Measurements from ENCODE around the gene RABAC1. TPM values are rescaled to one million over a fixed set of nuclear protein-coding genes. Genes with fewer than 3 reads are reported as not detected.
A peak's percentile ranks its signal among the peaks of the same experiment; 100 is the strongest.

Gene RABAC1
- total RNA-seq, 6 donors from 2014 or later = 59.7 to 222 (median 163) TPM

DNA sequence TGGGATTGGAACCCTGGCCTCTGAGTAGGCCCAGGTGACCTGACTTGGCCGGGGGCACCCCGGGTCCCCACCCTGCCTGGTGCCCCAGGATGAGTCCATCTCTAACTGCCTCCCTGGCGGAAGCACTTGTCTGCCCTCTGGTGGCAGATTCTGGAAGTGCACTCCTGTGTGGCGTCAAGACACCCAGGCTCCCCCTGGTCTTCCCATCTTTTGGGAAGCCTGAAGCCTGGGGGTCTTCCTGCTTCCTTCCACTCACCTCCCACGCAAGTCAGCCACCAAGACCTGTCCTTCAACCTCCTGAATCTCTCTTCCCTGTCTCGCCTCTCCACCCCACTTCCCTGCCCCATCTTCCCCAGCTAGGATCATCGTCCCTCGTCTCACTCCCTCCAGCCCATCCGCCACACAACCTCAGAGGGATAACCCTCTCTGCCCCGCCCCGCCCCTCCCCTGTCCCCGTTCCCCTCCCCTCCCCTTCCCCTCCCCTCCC, 7.4 kb downstream of the RABAC1 start:
- ATAC-seq (ENCODE audit: low FRiP score in 2 of 2) (peak; percentile 81 to 92), DNase-seq (peak; percentile 68 to 75)
- Histone ChIP-seq H3K4me3 (no peak overlapping the region), H3K9me3 (no peaks in the 10 kb centered on the region), H3K36me3 (peaks cover 0 to 21% (median 9%) of the 10 kb centered on the region in 4 donors), H3K27ac (no peak overlapping the region), H3K4me1 (no peaks in the 10 kb centered on the region), H3K27me3 (no peaks in the 10 kb centered on the region)
- 5 to 6% methylated on average over 9 to 12 of the region's 12 CpGs for WGBS, 2 donors
- TF ChIP-seq POLR2AphosphoS5 (IDR thresholded peaks at IDR 0.05) (no peak), EP300 (IDR thresholded peaks at IDR 0.05) (no peak), POLR2A (IDR thresholded peaks at IDR 0.05) (no peak), CTCF (IDR thresholded peaks at IDR 0.05) (peak; percentile 93 to 98 (median 96))

DNA sequence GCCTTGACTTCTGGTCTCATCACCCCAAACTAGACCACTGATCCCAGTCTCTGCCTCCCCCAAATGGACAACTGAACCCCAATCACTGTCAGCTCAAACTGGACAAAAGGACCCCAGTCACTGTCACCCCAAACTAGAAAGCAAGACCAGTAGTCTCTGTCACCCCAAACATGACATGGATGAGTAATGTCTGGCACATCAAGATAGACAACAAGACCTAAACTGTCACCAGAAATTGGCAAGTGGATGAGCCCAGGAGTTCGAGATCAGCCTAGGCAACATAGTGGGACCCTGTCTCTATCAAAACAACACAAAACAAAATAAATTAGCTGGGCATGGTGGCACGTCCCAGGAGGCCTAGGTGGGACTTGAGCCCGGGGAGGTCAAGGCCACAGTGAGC, 12.0 kb downstream of the RABAC1 start:
- Histone ChIP-seq H3K9me3 (no peaks in the 10 kb centered on the region), H3K36me3 (no peaks in the 10 kb centered on the region), H3K27me3 (no peaks in the 10 kb centered on the region), H3K4me3 (no peak overlapping the region), H3K4me1 (no peaks in the 10 kb centered on the region), H3K27ac (no peak overlapping the region)
- no peak for TF ChIP-seq EP300 (IDR thresholded peaks at IDR 0.05)
- no peak for TF ChIP-seq POLR2A (IDR thresholded peaks at IDR 0.05)
- TF ChIP-seq CTCF (IDR thresholded peaks at IDR 0.05) = no peak
- TF ChIP-seq POLR2AphosphoS5 (IDR thresholded peaks at IDR 0.05) = no peak
- no peak for ATAC-seq (ENCODE audit: low FRiP score in 2 of 2)
- 86 to 98% methylated on average over 3 of the region's 3 CpGs for WGBS, 2 donors
- no peak for DNase-seq

- peak in 1 of 2 donors; percentile 61 for DNase-seq
- ATAC-seq (ENCODE audit: low FRiP score in 2 of 2) = peak; percentile 15 to 18
- Histone ChIP-seq H3K27ac (no peak overlapping the region), H3K4me3 (no peak overlapping the region), H3K4me1 (peaks cover 1 to 10% (median 9%) of the 10 kb centered on the region in 4 donors), H3K9me3 (no peaks in the 10 kb centered on the region), H3K27me3 (peaks cover 0 to 12% (median 7%) of the 10 kb centered on the region in 4 donors), H3K36me3 (no peaks in the 10 kb centered on the region)
- 50 to 66% methylated on average over 7 to 8 of the region's 8 CpGs for WGBS, 2 donors
- peak in 1 of 2 donors; percentile 40 for TF ChIP-seq POLR2AphosphoS5 (IDR thresholded peaks at IDR 0.05)
- no peak for TF ChIP-seq POLR2A (IDR thresholded peaks at IDR 0.05)
These were observed 13.9 kb downstream of the RABAC1 start for GRCh38 chr19:41945135-41945766.

- WGBS, 2 donors = 42 to 64% methylated on average over 2 of the region's 2 CpGs
- TF ChIP-seq POLR2A (IDR thresholded peaks at IDR 0.05) = no peak
- TF ChIP-seq EP300 (IDR thresholded peaks at IDR 0.05) = no peak
- TF ChIP-seq CTCF (IDR thresholded peaks at IDR 0.05) = no peak
- TF ChIP-seq POLR2AphosphoS5 (IDR thresholded peaks at IDR 0.05) = no peak
- no peak overlapping the region for H3K4me3 ChIP-seq
- H3K27ac ChIP-seq = peak overlapping the region in 1 of 4 donors; percentile 21
- H3K4me1 ChIP-seq = peaks cover 6 to 16% (median 16%) of the 10 kb centered on the region in 4 donors
- no peaks in the 10 kb centered on the region for H3K36me3 ChIP-seq
- no peak for ATAC-seq (ENCODE audit: low FRiP score in 2 of 2)
- H3K27me3 ChIP-seq = peaks cover 0 to 18% (median 11%) of the 10 kb centered on the region in 4 donors
- H3K9me3 ChIP-seq = no peaks in the 10 kb centered on the region
- DNase-seq = no peak
These were observed 14.8 kb downstream of the RABAC1 start for GRCh38 chr19:41944336-41944735.

DNA sequence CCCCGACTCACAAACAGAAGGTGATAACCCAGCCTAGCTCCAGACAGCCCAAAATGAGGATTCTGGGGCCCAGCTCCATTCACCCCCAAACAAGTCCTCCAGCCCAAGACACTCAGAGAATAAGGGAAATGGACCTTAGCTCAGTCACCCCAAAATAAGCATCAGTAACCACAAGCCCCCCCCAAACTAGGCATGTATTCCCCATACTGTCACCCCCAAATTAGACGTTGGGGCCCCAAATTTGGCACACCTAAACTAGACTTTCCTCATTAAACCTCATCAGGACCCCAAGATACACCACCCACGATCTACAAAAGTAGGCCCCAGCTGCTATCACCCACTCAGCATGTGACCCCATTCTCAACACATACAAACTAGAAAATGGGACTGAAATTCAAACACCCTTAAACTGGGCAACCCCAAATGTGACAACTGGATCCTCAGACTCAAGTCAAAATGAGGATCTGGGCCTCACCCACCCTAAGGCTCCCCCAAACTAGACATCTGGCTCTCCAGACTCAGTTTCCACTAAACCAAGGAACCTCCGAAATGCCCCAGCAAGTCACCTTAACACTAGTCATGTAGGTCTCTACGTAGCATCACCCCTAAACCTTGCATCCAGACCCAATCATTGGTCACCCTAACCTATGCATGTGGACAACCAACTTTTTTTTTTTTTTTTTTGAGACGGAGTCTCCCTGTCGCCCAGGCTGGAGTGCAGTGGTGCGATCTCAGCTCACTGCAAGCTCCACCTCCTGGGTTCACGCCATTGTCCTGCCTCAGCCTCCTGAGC, 17.5 kb downstream of the RABAC1 start:
- H3K27me3 ChIP-seq = peaks cover 0 to 18% (median 11%) of the 10 kb centered on the region in 4 donors
- WGBS, 2 donors = 84 to 90% methylated on average over 9 of the region's 9 CpGs

More for the DNA sequence above, 17.5 kb downstream of the RABAC1 start:
- Histone ChIP-seq H3K36me3 (no peaks in the 10 kb centered on the region), H3K9me3 (no peaks in the 10 kb centered on the region), H3K4me3 (no peak overlapping the region), H3K27ac (no peak overlapping the region), H3K4me1 (peaks cover 6 to 16% (median 16%) of the 10 kb centered on the region in 4 donors)
- no peak for DNase-seq
- no peak for TF ChIP-seq POLR2A (IDR thresholded peaks at IDR 0.05)
- TF ChIP-seq POLR2AphosphoS5 (IDR thresholded peaks at IDR 0.05) = no peak
- no peak for TF ChIP-seq EP300 (IDR thresholded peaks at IDR 0.05)
- TF ChIP-seq CTCF (IDR thresholded peaks at IDR 0.05) = no peak
- ATAC-seq (ENCODE audit: low FRiP score in 2 of 2) = no peak
